Measurements from ENCODE around the gene TGFBR3L.

The TGFBR3L gene

GRCh38 chr19:7914598-7915045, at the start of gene TGFBR3L:
TGFBR3L (plus strand) TSS chr19:7914830.
- DNase-seq, result no peak

GRCh38 chr19:7865262-7865911, 49.2 kb upstream of the TGFBR3L start:
- no peak for DNase-seq

GRCh38 chr19:7866399-7867091, 48.1 kb upstream of the TGFBR3L start:
- no peak for DNase-seq

GRCh38 chr19:7867092-7867844, 47.4 kb upstream of the TGFBR3L start:
- DNase-seq, result no peak

GRCh38 chr19:7868326-7868670, 46.3 kb upstream of the TGFBR3L start:
- peak in 1 of 2 experiments; percentile 28 for DNase-seq

DNA sequence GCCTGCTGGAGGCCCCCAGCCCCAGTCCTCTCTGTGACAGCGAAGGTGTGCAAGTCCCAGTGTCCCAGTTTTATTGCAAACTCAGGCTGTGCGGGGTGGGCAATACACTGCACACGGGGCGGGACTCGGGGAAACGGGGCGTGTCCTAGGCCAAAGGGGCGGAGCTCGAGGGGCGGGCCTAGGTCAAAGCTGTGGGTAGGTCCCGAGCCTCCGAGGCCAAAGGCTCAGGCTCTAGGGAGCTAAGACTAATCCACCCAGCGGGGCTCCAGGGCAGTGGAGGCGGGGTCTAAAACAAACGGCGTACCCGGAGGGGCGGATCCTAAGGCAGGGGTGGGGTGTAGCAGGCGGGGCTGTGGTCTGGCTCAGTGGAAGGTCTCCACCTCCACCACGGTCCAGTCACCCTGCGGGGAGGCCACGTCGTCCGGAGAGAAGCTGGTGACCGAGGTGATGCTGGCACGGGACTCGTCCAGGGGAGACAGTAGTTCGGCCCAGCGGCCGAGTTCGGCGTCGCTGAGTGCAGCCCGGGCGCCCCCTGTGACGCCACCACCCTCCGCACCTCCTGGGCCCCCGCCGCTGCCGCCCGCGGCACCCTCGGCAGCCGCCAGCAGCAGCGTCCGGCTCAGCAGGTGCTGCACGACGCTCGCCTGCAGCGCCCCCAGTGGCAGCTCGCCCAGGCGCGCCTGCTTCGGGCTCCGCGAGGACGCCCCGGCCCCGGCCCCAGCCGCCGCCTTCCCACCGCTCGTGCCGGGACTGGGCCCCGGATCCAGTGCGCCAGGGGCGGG, 45.8 kb upstream of the TGFBR3L start:
- peak; percentile 81 to 89 for DNase-seq

DNA sequence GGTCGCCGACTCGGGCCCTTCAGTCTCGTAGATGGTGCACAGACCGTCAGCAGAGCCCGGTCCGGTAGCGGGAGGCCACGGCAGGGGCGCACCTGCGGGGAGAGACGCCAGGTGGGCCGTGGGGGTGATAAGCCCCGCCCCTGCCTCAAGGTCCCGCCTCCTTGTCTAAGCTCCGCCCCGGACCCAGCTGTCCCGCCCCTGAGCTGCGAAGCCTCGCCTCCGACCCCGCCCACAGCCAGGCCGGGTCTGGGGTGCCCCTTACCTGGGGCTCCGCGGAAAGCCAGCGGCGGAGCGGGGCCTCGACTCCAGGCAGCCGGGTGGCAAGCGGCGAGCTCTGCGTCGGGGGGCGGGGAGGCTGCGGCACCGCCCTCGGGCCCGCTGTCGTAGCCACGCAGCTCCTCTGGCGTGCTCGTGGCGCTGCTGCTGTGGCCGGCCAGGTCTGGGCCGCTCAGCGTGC, 45.1 kb upstream of the TGFBR3L start:
- peak; percentile 24 to 43 for DNase-seq

DNA sequence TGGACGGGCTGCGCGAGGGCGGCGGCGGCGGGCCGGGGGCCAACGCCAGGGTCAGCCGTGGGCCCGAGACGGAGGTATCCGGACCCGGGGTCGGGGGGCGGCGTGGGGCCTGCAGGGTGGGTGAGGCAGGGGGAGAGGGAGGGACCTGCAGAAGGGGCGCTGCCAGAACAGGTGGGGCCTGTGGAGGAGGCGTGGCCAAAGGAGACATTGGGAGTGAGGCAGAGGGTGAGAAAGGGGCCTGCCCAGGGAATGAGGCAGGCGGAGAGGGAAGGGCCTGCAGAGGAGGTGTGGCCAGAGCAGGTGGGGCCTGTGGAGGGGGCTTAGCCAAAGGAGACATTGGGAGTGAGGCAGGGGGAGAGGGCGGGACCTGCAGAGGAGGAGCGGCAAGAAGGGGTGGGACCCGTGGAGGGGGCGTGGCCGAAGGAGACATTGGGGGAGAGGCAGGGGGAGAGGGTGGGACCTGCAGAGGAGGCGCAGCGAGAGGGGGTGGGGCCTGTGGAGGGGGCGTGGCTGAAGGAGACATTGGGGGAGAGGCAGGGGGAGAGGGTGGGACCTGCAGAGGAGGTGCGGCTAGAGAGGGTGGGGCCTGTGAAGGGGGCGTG, 44.6 kb upstream of the TGFBR3L start:
- DNase-seq, result peak; percentile 71 to 79

- DNase-seq, result peak; percentile 84 to 87
Observed at GRCh38 chr19:7870571-7871436, 43.8 kb upstream of the TGFBR3L start.

GRCh38 chr19:7871437-7872305, 43.0 kb upstream of the TGFBR3L start:
- peak; percentile 90 to 92 for DNase-seq

- DNase-seq, result no peak
Observed at GRCh38 chr19:7872306-7873204, 42.1 kb upstream of the TGFBR3L start.

- no peak for DNase-seq
Observed at GRCh38 chr19:7873304-7874075, 41.1 kb upstream of the TGFBR3L start.

DNA sequence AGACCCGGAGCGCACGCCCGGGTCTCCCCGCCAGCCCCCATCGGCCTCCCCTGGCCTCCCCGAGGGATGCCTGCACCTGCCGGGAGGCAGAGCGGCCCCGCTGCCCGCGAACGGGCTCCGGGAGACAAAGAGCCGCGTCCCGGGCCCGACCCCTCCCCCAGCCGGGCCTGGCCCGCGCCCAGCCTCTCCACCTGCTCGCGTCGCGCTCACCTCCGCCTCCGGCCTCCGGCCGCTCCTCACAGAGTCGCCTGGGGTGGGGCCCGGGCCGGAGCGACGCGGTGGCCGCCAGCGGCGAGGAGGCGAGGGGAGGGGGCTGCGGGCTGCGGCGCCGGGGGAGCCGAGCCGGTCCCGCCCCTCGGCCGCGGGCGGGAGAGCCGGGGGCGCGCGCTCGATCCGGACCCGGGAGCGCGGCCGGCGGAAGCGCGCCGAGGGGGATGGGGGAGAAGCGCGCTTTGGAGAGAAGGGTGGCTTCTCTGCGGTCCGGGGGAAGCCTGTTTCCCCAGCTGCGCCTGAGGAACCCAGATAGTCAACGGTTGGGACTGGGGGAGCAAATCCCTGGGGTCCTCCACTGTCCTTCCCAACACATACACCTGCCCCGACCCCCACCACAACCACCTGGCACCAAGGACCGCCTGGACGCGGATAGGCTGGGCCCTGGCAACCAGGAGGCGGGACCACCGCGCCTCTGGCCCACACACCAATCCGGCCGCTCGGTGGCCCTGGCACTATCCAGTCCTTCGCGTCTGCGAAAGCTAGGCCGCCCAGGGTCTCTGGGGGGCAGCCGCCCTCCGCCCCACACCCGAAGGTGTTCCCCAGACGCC, 40.3 kb upstream of the TGFBR3L start, which contains the start of gene PRR36:
TSS of gene PRR36 (minus strand) at position 315 of the 821 bp plus-strand sequence. CDS start 701 bp downstream, outside the sequence.
- no peak for DNase-seq

DNA sequence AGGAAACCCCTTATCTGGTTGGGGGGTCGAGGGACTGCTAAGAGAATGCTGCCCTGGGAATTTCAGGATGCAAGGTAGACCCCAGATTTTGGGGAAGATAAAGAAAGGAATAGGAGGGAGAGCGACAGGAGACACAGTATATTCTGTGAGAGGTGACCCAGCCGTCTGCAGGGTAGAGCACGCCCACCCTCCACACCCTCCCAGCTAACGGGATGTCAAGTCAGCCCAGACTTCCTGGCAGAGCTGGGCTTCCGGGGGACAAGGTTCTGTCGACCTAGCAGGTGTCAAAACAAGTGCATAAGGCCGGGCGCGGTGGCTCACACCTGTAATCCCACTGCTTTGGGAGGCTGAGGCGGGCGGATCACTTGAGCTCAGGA, 39.7 kb upstream of the TGFBR3L start:
- DNase-seq, result no peak

- DNase-seq, result no peak
Observed at GRCh38 chr19:7877249-7877836, 37.3 kb upstream of the TGFBR3L start.

GRCh38 chr19:7879111-7879807, 35.4 kb upstream of the TGFBR3L start:
- no peak for DNase-seq

All from Kasumi-1 (cell line).